ENCODE data around the gene SSH3.

DNA sequence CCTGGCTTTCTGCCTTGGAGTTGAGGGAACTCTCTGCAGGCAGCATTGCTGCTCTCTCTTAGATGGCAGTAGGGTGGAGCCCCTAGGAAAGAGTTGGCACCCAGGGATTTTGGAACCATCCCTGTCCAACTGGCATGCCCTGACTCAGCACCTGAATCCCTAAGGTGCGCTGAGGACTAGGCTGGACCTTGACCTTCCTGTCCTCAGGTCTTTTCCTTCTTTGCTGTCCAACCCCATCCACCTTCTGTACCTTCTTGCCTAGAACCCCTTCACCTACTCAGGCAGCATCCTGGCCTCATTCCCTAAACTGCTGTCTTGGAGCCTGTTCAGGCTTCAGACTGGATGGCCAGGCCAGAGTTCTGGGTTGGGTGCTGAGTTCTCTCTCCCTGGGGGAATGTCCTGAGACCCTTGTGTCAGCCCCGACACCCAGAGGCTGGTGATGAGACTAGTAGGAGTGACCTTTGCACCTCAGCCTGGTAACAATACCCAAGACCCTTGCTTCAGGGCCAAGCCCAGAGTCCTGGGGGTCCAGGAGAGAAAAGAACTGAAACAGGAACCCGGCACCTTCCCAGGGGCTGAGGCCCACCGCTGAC is 52.6 kb downstream of the SSH3 start:
- TF ChIP-seq CTCF (IDR thresholded peaks at IDR 0.05; ENCODE audit: low read depth, low read length, poor library complexity, severe bottlenecking) (no peak), EZH2phosphoT487 (IDR thresholded peaks at IDR 0.05; ENCODE audit: borderline replicate concordance, low read length) (no peak)

Data from DOHH2 (cell line).